Measurements from ENCODE around the gene POLRMT. TPM values are rescaled to one million over a fixed set of nuclear protein-coding genes. Genes with fewer than 3 reads are reported as not detected.
A peak's percentile ranks its signal among the peaks of the same experiment; 100 is the strongest.
"Not testable (repeated sequence)": the region's sequence is repeated elsewhere in the genome, so short reads cannot be mapped to it uniquely, and the experiment has no call there.

POLRMT gene
- total RNA-seq (2014; rRNA removed; shearing (Covaris generic)): 62.0 and 62.8 TPM in 2 replicates

GRCh38 chr19:633068-633785 lies at the start of gene POLRMT:
Gene POLRMT, minus strand, starts transcription at chr19:633537. Its CDS starts 25 bp downstream, at chr19:633512.
- in situ Hi-C loops (cut with HindIII; ENCODE audit: low sequenced_read_pairs): no loop called here
- peak; percentile 98 for DNase-seq (ENCODE audit: low spot score)

DNA sequence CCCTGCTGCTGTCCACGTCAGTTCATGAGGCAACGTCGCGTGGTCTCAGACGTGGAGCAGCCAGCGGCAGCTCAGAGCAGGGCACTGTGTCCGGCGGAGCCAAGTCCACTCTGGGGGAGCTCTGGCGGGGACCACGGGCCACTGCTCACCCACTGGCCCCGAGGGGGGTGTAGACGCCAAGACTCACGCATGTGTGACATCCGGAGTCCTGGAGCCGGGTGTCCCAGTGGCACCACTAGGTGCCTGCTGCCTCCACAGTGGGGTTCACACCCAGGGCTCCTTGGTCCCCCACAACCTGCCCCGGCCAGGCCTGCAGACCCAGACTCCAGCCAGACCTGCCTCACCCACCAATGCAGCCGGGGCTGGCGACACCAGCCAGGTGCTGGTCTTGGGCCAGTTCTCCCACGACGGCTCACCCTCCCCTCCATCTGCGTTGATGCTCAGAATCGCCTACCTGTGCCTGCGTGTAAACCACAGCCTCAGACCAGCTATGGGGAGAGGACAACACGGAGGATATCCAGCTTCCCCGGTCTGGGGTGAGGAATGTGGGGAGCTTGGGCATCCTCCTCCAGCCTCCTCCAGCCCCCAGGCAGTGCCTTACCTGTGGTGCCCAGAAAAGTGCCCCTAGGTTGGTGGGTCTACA lies 49.5 kb upstream of the POLRMT start:
- in situ Hi-C loops (cut with HindIII; ENCODE audit: low sequenced_read_pairs): no loop called here

DNA sequence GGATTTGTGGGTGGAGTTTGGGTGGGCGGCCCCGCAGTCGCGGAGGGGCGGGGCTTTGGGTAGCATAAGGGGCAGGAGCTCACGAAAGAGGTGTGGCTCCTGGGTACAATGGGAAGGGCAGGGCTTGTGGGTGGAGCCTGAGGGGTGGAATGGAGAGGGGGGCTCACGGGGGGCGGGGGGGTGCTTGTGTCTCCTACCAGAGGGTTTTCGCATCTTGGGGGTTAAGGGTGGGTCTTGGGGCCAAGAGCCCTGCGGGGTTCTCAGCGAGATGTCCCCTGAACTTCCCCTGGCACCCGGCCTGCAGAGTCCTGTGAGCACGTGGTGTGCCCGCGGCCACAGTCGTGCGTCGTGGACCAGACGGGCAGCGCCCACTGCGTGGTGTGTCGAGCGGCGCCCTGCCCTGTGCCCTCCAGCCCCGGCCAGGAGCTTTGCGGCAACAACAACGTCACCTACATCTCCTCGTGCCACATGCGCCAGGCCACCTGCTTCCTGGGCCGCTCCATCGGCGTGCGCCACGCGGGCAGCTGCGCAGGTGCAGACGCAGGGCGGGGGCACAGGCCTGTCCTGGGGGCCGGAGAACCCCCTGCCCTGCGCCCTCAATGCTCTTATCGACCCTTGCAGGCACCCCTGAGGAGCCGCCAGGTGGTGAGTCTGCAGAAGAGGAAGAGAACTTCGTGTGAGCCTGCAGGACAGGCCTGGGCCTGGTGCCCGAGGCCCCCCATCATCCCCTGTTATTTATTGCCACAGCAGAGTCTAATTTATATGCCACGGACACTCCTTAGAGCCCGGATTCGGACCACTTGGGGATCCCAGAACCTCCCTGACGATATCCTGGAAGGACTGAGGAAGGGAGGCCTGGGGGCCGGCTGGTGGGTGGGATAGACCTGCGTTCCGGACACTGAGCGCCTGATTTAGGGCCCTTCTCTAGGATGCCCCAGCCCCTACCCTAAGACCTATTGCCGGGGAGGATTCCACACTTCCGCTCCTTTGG lies 48.0 kb upstream of the POLRMT start:
- in situ Hi-C loops (cut with HindIII; ENCODE audit: low sequenced_read_pairs): no loop called here
- no peak for DNase-seq (ENCODE audit: low spot score)

More for the DNA sequence above, 49.5 kb upstream of the POLRMT start:
- no peak for DNase-seq (ENCODE audit: low spot score)

- in situ Hi-C loops (cut with HindIII; ENCODE audit: low sequenced_read_pairs): no loop called here
- DNase-seq (ENCODE audit: low spot score): peak; percentile 99
These were observed 47.1 kb upstream of the POLRMT start for GRCh38 chr19:680287-681028.

DNA sequence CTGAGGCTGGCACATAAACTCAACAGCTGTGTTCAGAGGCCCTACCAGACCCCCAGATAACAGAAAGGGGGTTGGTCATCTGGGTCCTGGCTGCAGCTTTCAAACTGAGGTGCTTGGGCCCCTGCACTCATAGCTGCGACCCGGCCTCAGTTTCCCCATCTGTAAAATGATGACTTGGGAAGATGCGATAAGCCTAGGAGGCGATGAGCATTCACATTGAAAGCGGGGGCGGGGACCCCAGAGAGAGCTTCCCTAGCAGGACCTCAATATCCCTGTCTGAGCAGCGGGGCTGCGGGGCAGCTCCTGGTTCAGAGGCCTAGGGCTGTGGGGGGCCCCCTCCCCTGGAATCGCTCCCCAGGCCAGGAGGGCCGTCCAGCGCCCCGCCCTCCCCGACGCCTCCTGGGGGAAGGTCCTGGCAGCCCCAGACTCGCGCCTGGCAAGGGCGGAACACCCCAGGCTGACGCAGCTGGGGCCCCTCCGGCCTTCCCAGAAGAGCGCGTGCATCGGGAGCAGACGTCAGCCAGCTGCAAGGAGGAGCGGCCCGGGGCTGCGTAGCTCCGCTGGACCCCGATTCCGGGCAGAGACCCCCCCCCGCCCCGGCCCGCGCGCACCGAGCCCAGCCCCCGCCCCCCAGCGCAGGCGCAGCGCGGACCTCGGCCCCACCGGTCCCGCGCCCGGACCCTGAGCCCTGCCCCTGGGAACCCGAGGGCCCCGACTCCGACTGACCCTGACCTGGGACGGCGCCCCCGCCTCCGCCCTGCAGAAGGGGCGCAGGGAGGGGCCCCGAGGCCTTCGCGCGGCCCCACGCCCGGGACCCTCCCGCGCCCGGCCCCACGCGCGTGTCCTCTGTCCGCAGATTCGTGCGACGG lies 46.3 kb upstream of the POLRMT start:
- no peak for DNase-seq (ENCODE audit: low spot score)

DNA sequence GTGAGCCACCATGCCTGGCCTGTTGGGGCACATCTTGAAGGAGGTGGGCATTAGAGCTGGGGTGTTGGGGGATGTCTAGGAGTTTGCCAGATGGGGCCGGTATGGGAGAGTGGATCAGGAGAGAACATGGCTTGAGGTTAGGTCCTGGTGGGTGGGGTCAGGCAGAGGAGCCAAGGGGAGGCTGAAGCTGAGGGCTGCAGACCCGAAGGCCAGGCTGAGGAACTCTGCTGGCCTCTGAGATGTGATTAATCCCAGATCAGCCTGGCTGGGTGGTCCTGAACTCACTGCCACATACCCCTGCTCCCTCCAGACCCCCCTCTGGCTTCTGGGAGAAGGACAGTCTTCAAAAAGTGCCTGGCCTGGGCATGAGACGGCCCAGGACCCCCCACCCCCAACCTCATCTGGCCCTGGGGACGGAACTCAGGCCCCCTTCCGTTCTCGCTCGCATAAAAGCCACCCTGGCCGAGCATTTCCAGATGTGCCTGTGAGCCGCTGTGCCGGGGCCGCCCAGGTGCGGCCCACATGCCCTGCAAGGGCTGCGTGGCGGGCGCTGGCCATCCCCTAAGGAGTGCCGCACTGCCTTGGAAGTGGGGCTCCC lies 45.6 kb upstream of the POLRMT start:
- in situ Hi-C loops (cut with HindIII; ENCODE audit: low sequenced_read_pairs): no loop called here
- DNase-seq (ENCODE audit: low spot score): no peak

More for the DNA sequence above, 46.3 kb upstream of the POLRMT start:
- in situ Hi-C loops (cut with HindIII; ENCODE audit: low sequenced_read_pairs): no loop called here

DNA sequence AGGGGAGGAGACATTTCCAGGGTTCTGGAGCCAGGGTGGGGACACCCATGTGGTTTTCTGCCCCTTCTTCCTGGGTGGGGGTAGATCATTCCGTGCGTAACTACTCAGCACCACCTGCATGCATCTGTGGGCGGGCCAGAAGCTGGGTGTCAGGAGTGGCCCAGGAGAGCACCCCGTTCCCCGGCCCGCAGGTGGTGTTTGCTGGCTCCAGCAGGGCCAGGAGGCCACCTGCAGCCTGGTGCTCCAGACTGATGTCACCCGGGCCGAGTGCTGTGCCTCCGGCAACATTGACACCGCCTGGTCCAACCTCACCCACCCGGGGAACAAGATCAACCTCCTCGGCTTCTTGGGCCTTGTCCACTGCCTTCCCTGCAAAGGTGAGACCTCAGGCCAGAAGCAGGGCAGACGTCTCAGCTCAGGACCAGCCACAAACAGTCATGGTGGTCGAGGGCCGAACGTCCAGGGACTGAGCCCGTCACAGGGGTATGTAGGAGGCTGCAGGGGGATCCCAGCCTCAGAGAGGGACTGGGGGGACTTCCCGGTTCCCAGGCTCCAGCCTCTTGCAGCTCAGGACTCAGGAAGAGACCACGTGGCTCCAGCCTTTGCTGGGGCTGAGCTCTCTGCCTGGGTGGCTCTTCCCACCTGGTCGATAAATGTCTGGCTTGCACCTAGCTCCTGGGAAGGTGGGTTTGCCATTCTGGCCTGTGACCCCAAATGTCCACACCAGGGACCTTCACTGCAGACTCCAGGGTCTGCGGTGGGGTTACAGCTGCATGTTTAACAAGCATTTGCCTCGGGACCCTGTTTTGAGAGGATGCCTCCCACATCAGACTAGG lies 44.5 kb upstream of the POLRMT start:
- in situ Hi-C loops (cut with HindIII; ENCODE audit: low sequenced_read_pairs): no loop called here
- DNase-seq (ENCODE audit: low spot score): no peak

DNA sequence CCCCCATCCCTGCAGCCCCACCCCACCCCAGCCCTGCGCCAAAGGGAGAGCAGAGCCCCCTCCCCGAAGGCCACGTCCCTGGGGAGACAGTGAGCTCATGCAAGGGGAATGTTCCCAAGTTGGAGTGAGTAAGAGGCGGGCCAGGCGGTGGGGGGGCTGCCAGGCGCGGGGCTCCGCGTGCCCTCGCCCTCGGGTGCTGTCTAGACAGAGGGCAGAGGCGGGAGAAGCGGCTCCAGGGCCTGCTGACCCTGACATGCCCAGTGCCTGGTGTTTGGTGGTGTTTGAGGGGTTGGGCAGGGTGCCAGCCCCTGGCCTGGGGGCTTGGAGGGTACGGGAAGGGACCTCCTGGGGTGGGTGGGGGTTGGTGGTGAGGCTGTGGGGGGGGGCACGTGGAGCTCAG lies 43.9 kb upstream of the POLRMT start:
- DNase-seq (ENCODE audit: low spot score): no peak
- in situ Hi-C loops (cut with HindIII; ENCODE audit: low sequenced_read_pairs): no loop called here

GRCh38 chr19:676339-677105 lies 43.2 kb upstream of the POLRMT start, which contains the start of gene FSTL3:
Gene FSTL3, plus strand, starts transcription at chr19:676392. Its CDS starts 32 bp downstream, at chr19:676424.
- DNase-seq (ENCODE audit: low spot score): no peak
- in situ Hi-C loops (cut with HindIII; ENCODE audit: low sequenced_read_pairs): no loop called here

GRCh38 chr19:676007-676338 lies 42.6 kb upstream of the POLRMT start:
- DNase-seq (ENCODE audit: low spot score): no peak
- in situ Hi-C loops (cut with HindIII; ENCODE audit: low sequenced_read_pairs): no loop called here

- no peak for DNase-seq (ENCODE audit: low spot score)
- in situ Hi-C loops (cut with HindIII; ENCODE audit: low sequenced_read_pairs): no loop called here
These were observed 41.2 kb upstream of the POLRMT start for GRCh38 chr19:674282-675151.

DNA sequence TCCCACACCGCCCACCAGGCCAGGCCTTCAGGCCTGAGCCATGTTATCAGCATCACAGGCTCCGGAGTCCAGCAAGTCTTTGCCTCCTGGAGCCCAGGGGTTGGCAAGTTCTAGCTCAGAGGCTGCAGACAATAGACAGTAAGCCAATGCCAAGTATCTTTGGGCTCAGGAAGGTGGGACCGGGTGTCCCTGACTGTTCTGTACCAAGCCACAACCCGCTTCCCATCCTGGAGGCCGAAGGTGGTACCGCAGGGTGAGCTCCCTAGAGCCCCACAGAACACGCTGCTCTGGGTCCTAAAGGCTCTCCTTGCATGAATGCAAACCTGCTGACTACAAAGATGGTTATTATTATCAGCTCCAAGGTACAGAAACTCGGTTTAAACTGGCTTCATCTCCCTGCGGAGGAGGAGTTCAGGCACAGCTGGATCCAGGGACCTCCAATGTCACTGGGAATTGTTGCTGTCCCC lies 37.3 kb upstream of the POLRMT start:
- DNase-seq (ENCODE audit: low spot score): no peak
- in situ Hi-C loops (cut with HindIII; ENCODE audit: low sequenced_read_pairs): no loop called here

DNA sequence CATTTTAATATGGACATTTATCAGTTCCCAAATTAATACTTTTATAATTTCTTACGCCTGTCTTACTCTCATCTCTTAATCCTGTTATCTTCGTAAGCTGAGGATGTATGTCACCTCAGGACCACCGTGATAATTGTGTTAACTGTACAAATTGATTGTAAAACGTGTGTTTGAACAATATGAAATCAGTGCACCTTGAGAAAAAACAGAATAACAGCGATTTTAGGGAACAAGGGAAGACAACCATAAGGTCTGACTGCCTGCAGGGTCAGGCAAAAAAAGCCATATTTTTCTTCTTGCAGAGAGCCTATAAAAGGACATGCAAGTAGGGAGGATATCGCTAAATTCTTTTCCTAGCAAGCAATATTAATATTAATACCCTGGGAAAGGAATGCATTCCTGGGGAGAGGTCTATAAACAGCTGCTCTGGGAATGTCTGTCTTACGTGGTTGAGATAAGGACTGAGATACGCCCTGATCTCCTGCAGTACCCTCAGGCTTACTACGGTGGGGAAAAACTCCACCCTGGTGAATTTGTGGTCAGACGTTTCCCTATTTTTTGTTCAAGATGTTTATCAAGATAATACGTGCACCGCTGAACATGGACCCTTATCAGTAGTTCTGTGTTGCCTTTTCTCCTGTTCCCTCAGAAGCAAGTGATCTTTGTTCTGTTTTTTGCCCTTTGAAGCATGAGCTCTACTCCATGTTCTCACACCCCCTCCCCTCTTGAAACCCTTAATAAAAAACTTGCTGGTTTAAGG lies 35.5 kb upstream of the POLRMT start:
- DNase-seq (ENCODE audit: low spot score); in situ Hi-C loops (cut with HindIII; ENCODE audit: low sequenced_read_pairs): not testable (repeated sequence)

DNA sequence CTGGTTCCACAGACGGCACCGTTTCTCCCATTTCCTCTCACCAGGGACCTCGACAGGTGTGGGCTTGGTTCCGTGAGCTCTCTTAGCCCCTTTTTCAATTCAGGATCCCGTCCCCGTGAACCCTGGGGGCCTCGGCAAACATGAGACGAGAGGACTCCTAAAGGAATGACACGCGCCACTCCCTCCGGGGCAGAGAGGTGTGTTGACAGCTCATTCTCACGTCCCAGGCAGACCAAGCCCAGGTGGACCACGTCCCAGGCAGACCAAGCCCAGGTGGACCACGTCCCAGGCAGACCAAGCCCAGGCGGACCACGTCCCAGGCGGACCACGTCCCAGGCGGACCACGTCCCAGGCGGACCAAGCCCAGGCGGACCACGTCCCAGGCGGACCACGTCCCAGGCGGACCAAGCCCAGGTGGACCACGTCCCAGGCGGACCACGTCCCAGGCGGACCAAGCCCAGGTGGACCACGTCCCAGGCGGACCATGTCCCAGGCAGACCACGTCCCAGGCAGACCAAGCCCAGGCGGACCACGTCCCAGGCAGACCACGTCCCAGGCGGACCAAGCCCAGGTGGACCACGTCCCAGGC lies 33.7 kb upstream of the POLRMT start:
- in situ Hi-C loops (cut with HindIII; ENCODE audit: low sequenced_read_pairs): not testable (repeated sequence)

More for the DNA sequence above, 33.7 kb upstream of the POLRMT start:
- DNase-seq (ENCODE audit: low spot score): not testable (repeated sequence)
